Measurements from ENCODE around the gene CAPN13.
A peak's percentile ranks its signal among the peaks of the same experiment; 100 is the strongest.

The CAPN13 gene

DNA sequence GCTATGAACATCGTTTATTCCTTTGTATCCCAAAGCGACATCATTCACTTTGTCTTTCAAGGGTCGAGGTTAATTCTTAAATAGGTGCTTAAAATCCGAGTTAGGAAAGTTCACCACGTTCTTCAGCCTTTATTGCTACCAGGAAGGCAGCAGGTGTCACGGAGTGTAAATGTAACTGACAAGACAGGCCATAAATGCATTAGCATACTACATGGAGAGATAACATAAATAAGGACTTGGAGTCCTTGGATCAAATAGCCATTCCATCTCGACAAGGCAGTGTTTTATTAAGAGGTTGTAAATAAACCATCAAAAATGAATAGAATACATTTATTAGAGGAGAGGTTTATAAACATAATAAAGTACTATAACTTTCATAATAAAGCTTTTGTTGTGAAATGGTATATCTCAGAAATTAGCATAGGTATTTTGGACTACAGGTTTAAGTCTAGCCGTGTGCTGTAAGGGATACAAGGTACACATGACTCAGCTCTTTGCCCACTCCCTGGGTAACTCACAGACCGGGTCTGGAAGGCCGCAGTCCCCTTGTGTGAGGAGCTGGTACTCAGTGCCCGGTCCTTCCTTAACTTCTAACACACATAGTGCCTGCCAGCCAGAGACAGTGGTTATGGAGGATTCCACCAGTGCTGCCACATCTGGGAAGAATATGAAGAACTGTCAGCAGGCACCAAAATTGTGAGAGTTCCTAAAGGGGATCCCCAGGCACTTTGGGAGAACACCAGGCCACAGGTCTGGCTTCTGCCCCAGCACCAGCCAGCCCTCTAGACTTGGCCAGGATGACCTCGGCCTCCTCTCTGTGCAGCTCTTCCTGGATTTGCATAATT is 29.4 kb downstream of the CAPN13 start:
- WGBS (ENCODE audit: insufficient coverage) = 97% methylated on average over 8 of the region's 12 CpGs

GRCh38 chr2:30776831-30777635 is 30.2 kb downstream of the CAPN13 start:
- 80% methylated on average over 6 of the region's 9 CpGs for WGBS (ENCODE audit: insufficient coverage)
- H3K9me3 ChIP-seq (ENCODE audit: control extremely low read depth in 1 of 5, control insufficient read depth in 4 of 5, insufficient read depth in 2 of 5, low read depth in 1 of 5, low read length in 4 of 5) = no peaks in the 10 kb centered on the region
- peaks cover 0 to 7% (median 5%) of the 10 kb centered on the region in 4 experiments for H3K4me1 ChIP-seq (ENCODE audit: control extremely low read depth in 1 of 4, control insufficient read depth in 4 of 4, insufficient read depth in 4 of 4, low read length in 3 of 4)
- H3K27ac ChIP-seq (ENCODE audit: insufficient read depth in 1 of 2, low read depth in 1 of 2, low read length in 2 of 2, poor library complexity in 1 of 2, severe bottlenecking in 2 of 2) = no peak overlapping the region
- H3K27me3 ChIP-seq (replicated peaks in 2 of 5; ENCODE audit: control insufficient read depth in 4 of 5, insufficient read depth in 5 of 5, low read length in 4 of 5) = no peaks in the 10 kb centered on the region
- H3K4me3 ChIP-seq (ENCODE audit: control insufficient read depth in 1 of 7, extremely low read depth in 1 of 7, insufficient read depth in 4 of 7, low read depth in 2 of 7, low read length in 6 of 7) = no peak overlapping the region
- no peaks in the 10 kb centered on the region for H3K36me3 ChIP-seq (ENCODE audit: control insufficient read depth in 4 of 4, insufficient read depth in 4 of 4, low read length in 3 of 4)
- no peak for DNase-seq
- POLR2A ChIA-PET = no interaction called here
- CTCF ChIA-PET = interaction anchor here (0.6 to 1.5 kb wide), 2 partner anchors 86 to 362 kb away, joined by 3 read pairs; partner anchors contain the start of gene GALNT14

More for the DNA sequence above, 29.4 kb downstream of the CAPN13 start:
- Histone ChIP-seq H3K9me3 (ENCODE audit: control extremely low read depth in 1 of 5, control insufficient read depth in 4 of 5, insufficient read depth in 2 of 5, low read depth in 1 of 5, low read length in 4 of 5) (no peaks in the 10 kb centered on the region), H3K4me3 (ENCODE audit: control insufficient read depth in 1 of 7, extremely low read depth in 1 of 7, insufficient read depth in 4 of 7, low read depth in 2 of 7, low read length in 6 of 7) (no peak overlapping the region), H3K27ac (ENCODE audit: insufficient read depth in 1 of 2, low read depth in 1 of 2, low read length in 2 of 2, poor library complexity in 1 of 2, severe bottlenecking in 2 of 2) (no peak overlapping the region), H3K4me1 (ENCODE audit: control extremely low read depth in 1 of 4, control insufficient read depth in 4 of 4, insufficient read depth in 4 of 4, low read length in 3 of 4) (peaks cover 0 to 7% (median 5%) of the 10 kb centered on the region in 4 experiments), H3K27me3 (replicated peaks in 2 of 5; ENCODE audit: control insufficient read depth in 4 of 5, insufficient read depth in 5 of 5, low read length in 4 of 5) (no peaks in the 10 kb centered on the region), H3K36me3 (ENCODE audit: control insufficient read depth in 4 of 4, insufficient read depth in 4 of 4, low read length in 3 of 4) (no peaks in the 10 kb centered on the region)
- ChIA-PET CTCF (interaction anchor here (1.5 kb wide), 1 partner anchor 361 kb away, joined by 3 read pairs; the partner anchor contains the start of gene GALNT14), POLR2A (no interaction called here)
- DNase-seq = no peak

DNA sequence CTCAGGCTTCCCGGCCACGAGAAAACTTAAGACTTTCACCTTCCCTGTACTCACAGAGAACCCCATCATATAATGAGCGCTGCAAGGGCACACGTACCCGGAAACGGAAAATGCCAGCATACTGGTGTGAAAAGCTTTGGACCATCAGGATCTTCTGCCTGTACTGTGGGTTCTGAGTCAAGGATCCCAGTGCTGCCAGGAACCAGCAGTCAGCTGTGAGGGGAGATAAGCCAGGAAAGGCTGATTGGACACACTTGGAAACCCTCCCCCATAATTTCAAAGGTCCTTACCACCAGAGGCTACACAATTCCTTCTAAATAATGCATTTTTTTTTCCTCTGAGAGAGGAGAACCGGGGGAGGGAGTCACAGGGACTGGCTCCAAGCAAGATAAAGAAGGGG is 31.4 kb downstream of the CAPN13 start:
- H3K27ac ChIP-seq (ENCODE audit: insufficient read depth in 1 of 2, low read depth in 1 of 2, low read length in 2 of 2, poor library complexity in 1 of 2, severe bottlenecking in 2 of 2) = no peak overlapping the region
- POLR2A ChIA-PET = no interaction called here
- WGBS (ENCODE audit: insufficient coverage) = 9% methylated on average over 5 of the region's 7 CpGs
- no peaks in the 10 kb centered on the region for H3K9me3 ChIP-seq (ENCODE audit: control extremely low read depth in 1 of 5, control insufficient read depth in 4 of 5, insufficient read depth in 2 of 5, low read depth in 1 of 5, low read length in 4 of 5)
- H3K27me3 ChIP-seq (replicated peaks in 2 of 5; ENCODE audit: control insufficient read depth in 4 of 5, insufficient read depth in 5 of 5, low read length in 4 of 5) = no peaks in the 10 kb centered on the region
- peaks cover 0 to 7% (median 5%) of the 10 kb centered on the region in 4 experiments for H3K4me1 ChIP-seq (ENCODE audit: control extremely low read depth in 1 of 4, control insufficient read depth in 4 of 4, insufficient read depth in 4 of 4, low read length in 3 of 4)
- peak in 2 of 3 donors; percentile 23 to 40 for DNase-seq
- H3K4me3 ChIP-seq (ENCODE audit: control insufficient read depth in 1 of 7, extremely low read depth in 1 of 7, insufficient read depth in 4 of 7, low read depth in 2 of 7, low read length in 6 of 7) = peak overlapping the region in 2 of 7 experiments; percentile 56 to 62
- CTCF ChIA-PET = no interaction called here
- H3K36me3 ChIP-seq (ENCODE audit: control insufficient read depth in 4 of 4, insufficient read depth in 4 of 4, low read length in 3 of 4) = no peaks in the 10 kb centered on the region

DNA sequence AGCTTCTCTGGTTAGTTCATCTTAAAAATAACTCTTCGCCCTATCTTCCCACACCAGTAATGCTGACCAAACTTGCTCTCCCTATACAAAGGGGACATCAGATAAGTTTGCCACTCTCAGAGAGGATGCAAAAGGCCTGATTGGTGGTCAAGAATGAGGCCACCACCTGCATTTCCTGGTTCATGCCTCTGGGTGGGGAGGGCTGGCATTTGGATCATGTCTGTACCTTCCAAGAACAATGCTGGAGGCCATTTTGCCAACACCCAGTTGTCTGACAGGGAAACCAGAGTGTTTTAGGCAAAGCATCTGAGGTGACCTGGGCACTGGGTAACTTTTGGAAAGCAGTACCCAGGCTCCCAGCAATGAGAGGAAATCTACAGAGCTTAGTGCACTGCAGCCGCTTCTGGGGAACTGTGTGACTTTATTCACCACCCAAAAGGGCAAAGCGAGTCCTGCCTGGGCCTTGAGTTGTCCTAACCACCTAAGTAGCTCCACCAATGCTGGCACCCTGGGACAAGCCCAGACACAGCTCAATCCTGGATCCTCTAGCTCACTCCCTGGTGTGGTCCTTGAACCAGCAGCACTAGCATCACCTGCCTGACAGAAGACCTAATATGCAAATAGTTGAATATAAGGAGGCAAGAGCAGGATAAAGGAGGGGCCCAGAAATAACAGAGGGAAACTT is 35.1 kb downstream of the CAPN13 start:
- 100% methylated on average over 2 of the region's 3 CpGs for WGBS (ENCODE audit: insufficient coverage)
- Histone ChIP-seq H3K36me3 (ENCODE audit: control insufficient read depth in 4 of 4, insufficient read depth in 4 of 4, low read length in 3 of 4) (no peaks in the 10 kb centered on the region), H3K9me3 (ENCODE audit: control extremely low read depth in 1 of 5, control insufficient read depth in 4 of 5, insufficient read depth in 2 of 5, low read depth in 1 of 5, low read length in 4 of 5) (no peaks in the 10 kb centered on the region), H3K27ac (ENCODE audit: insufficient read depth in 1 of 2, low read depth in 1 of 2, low read length in 2 of 2, poor library complexity in 1 of 2, severe bottlenecking in 2 of 2) (no peak overlapping the region), H3K4me1 (ENCODE audit: control extremely low read depth in 1 of 4, control insufficient read depth in 4 of 4, insufficient read depth in 4 of 4, low read length in 3 of 4) (peaks cover 0 to 7% (median 5%) of the 10 kb centered on the region in 4 experiments), H3K4me3 (ENCODE audit: control insufficient read depth in 1 of 7, extremely low read depth in 1 of 7, insufficient read depth in 4 of 7, low read depth in 2 of 7, low read length in 6 of 7) (no peak overlapping the region), H3K27me3 (replicated peaks in 2 of 5; ENCODE audit: control insufficient read depth in 4 of 5, insufficient read depth in 5 of 5, low read length in 4 of 5) (no peaks in the 10 kb centered on the region)
- POLR2A ChIA-PET = no interaction called here
- DNase-seq = no peak
- CTCF ChIA-PET = no interaction called here

DNA sequence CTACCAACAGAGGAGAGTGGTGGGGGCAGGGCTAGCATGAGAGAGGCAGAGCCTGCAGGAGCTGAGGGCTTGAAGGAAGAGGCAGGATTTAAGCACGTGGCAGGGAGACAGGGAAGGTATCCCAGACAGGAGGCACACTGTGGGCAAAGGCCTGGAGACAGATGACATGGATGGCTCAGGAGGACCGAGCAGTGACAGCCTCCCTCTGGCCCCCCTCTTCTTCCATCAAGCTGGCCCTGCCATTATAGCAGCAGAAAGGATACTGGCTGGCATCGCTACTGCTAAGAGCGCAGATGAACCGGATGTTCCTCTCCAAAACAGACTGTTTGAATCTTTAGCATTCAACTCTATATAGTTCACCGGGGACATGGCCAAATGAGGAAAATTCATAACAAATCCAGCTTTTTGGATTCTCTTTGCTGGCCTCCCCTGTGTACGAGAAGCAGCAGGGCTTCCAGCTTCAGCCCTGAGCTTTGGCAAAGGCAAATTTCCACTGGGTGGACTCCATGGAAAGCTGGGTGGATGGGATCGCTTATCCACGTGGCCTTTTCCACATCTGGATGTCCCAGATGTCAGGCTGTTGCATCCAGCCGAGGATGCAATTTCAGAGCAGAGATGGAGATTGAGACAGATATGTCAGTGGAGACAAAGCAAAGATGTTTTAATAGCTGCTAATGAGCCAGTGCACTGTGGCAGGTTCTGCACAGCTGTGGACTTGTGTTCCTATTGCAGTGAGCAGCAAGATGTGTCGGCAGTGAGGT is 36.2 kb downstream of the CAPN13 start:
- ChIA-PET POLR2A (no interaction called here), CTCF (interaction anchor here (1.1 kb wide), 1 partner anchor 59 kb away, joined by 3 read pairs; no protein-coding TSS in a partner anchor)
- Histone ChIP-seq H3K4me3 (ENCODE audit: control insufficient read depth in 1 of 7, extremely low read depth in 1 of 7, insufficient read depth in 4 of 7, low read depth in 2 of 7, low read length in 6 of 7) (no peak overlapping the region), H3K9me3 (ENCODE audit: control extremely low read depth in 1 of 5, control insufficient read depth in 4 of 5, insufficient read depth in 2 of 5, low read depth in 1 of 5, low read length in 4 of 5) (no peaks in the 10 kb centered on the region), H3K27me3 (replicated peaks in 2 of 5; ENCODE audit: control insufficient read depth in 4 of 5, insufficient read depth in 5 of 5, low read length in 4 of 5) (peaks cover 0 to 2% (median 1%) of the 10 kb centered on the region in 5 experiments), H3K27ac (ENCODE audit: insufficient read depth in 1 of 2, low read depth in 1 of 2, low read length in 2 of 2, poor library complexity in 1 of 2, severe bottlenecking in 2 of 2) (no peak overlapping the region), H3K36me3 (ENCODE audit: control insufficient read depth in 4 of 4, insufficient read depth in 4 of 4, low read length in 3 of 4) (no peaks in the 10 kb centered on the region), H3K4me1 (ENCODE audit: control extremely low read depth in 1 of 4, control insufficient read depth in 4 of 4, insufficient read depth in 4 of 4, low read length in 3 of 4) (peaks cover 0 to 6% (median 4%) of the 10 kb centered on the region in 4 experiments)
- WGBS (ENCODE audit: insufficient coverage) = 99% methylated on average over 11 of the region's 11 CpGs
- no peak for DNase-seq

- Histone ChIP-seq H3K4me1 (ENCODE audit: control extremely low read depth in 1 of 4, control insufficient read depth in 4 of 4, insufficient read depth in 4 of 4, low read length in 3 of 4) (no peaks in the 10 kb centered on the region), H3K36me3 (ENCODE audit: control insufficient read depth in 4 of 4, insufficient read depth in 4 of 4, low read length in 3 of 4) (no peaks in the 10 kb centered on the region), H3K4me3 (ENCODE audit: control insufficient read depth in 1 of 7, extremely low read depth in 1 of 7, insufficient read depth in 4 of 7, low read depth in 2 of 7, low read length in 6 of 7) (no peak overlapping the region), H3K27me3 (replicated peaks in 2 of 5; ENCODE audit: control insufficient read depth in 4 of 5, insufficient read depth in 5 of 5, low read length in 4 of 5) (peaks cover 0 to 3% (median 2%) of the 10 kb centered on the region in 5 experiments), H3K9me3 (ENCODE audit: control extremely low read depth in 1 of 5, control insufficient read depth in 4 of 5, insufficient read depth in 2 of 5, low read depth in 1 of 5, low read length in 4 of 5) (no peaks in the 10 kb centered on the region), H3K27ac (ENCODE audit: insufficient read depth in 1 of 2, low read depth in 1 of 2, low read length in 2 of 2, poor library complexity in 1 of 2, severe bottlenecking in 2 of 2) (no peak overlapping the region)
- DNase-seq = no peak
- ChIA-PET CTCF (no interaction called here), POLR2A (no interaction called here)
- 87% methylated on average over 10 of the region's 10 CpGs for WGBS (ENCODE audit: insufficient coverage)
Observed at GRCh38 chr2:30769891-30770462, 37.3 kb downstream of the CAPN13 start.
